Measurements from ENCODE around the gene DNAJC15.
"Not testable (repeated sequence)": the region's sequence is repeated elsewhere in the genome, so short reads cannot be mapped to it uniquely, and the experiment has no call there.

DNA sequence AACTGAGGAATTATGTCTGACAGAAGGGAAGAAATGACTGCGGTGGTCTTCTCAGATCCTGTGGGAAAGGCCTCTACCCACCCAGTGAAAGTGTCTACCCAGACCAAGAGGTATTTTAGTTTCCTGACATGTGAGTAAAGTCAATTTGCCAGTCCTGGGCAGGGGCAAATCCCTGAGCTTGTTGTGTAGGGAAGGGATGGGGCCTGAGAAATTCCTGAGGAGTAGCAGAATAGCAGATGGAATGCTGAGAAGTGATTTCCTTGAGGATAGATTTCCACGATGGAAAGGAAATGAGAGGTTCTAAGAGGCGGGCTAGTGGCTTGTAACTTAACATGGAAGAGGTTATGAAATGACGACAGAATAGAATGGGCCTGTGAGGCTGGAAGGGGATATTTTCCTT, 37.4 kb downstream of the DNAJC15 start:
- TF ChIP-seq, protein P1, sequence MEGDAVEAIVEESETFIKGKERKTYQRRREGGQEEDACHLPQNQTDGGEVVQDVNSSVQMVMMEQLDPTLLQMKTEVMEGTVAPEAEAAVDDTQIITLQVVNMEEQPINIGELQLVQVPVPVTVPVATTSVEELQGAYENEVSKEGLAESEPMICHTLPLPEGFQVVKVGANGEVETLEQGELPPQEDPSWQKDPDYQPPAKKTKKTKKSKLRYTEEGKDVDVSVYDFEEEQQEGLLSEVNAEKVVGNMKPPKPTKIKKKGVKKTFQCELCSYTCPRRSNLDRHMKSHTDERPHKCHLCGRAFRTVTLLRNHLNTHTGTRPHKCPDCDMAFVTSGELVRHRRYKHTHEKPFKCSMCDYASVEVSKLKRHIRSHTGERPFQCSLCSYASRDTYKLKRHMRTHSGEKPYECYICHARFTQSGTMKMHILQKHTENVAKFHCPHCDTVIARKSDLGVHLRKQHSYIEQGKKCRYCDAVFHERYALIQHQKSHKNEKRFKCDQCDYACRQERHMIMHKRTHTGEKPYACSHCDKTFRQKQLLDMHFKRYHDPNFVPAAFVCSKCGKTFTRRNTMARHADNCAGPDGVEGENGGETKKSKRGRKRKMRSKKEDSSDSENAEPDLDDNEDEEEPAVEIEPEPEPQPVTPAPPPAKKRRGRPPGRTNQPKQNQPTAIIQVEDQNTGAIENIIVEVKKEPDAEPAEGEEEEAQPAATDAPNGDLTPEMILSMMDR (optimal IDR thresholded peaks at IDR 0.05 in 1 of 3, IDR thresholded peaks at IDR 0.05 in 1 of 3, conservative IDR thresholded peaks at IDR 0.05 in 1 of 3; ENCODE audit: extremely low read depth in 1 of 3, insufficient read depth in 2 of 3, low read length in 3 of 3): not testable (repeated sequence)
- not testable (repeated sequence) for TF ChIP-seq EZH2 (IDR thresholded peaks at IDR 0.05; ENCODE audit: low read length)

All from keratinocyte (primary cell).